ENCODE data around the gene FAM20B.
"Not testable (repeated sequence)": the region's sequence is repeated elsewhere in the genome, so short reads cannot be mapped to it uniquely, and the experiment has no call there.

Gene FAM20B

GRCh38 chr1:179023946-179024650 lies 1.6 kb upstream of the FAM20B start:
- no peak for DNase-seq (ENCODE audit: low read depth)

- peak; percentile 60 for DNase-seq (ENCODE audit: low read depth)
These were observed 500 bp downstream of the FAM20B start for GRCh38 chr1:179025975-179026812.

- DNase-seq (ENCODE audit: low read depth): no peak
These were observed 1.3 kb downstream of the FAM20B start for GRCh38 chr1:179026813-179027669.

- DNase-seq (ENCODE audit: low read depth): no peak
These were observed 3.6 kb downstream of the FAM20B start for GRCh38 chr1:179029321-179029759.

GRCh38 chr1:179030130-179030529 lies 4.4 kb downstream of the FAM20B start:
- no peak for DNase-seq (ENCODE audit: low read depth)

GRCh38 chr1:179030683-179031082 lies 5.0 kb downstream of the FAM20B start:
- no peak for DNase-seq (ENCODE audit: low read depth)

GRCh38 chr1:179031284-179031683 lies 5.6 kb downstream of the FAM20B start:
- no peak for DNase-seq (ENCODE audit: low read depth)

- no peak for DNase-seq (ENCODE audit: low read depth)
These were observed 6.3 kb downstream of the FAM20B start for GRCh38 chr1:179031855-179032513.

- no peak for DNase-seq (ENCODE audit: low read depth)
These were observed 9.0 kb downstream of the FAM20B start for GRCh38 chr1:179034720-179035119.

- DNase-seq (ENCODE audit: low read depth): no peak
These were observed 11.3 kb downstream of the FAM20B start for GRCh38 chr1:179036844-179037465.

- no peak for DNase-seq (ENCODE audit: low read depth)
These were observed 13.0 kb downstream of the FAM20B start for GRCh38 chr1:179038528-179039281.

GRCh38 chr1:179039502-179040174 lies 13.9 kb downstream of the FAM20B start:
- DNase-seq (ENCODE audit: low read depth): not testable (repeated sequence)

- not testable (repeated sequence) for DNase-seq (ENCODE audit: low read depth)
These were observed 14.5 kb downstream of the FAM20B start for GRCh38 chr1:179040175-179040551.

- no peak for DNase-seq (ENCODE audit: low read depth)
These were observed 16.4 kb downstream of the FAM20B start for GRCh38 chr1:179042087-179042486.

- DNase-seq (ENCODE audit: low read depth): no peak
These were observed 17.0 kb downstream of the FAM20B start for GRCh38 chr1:179042700-179043099.

GRCh38 chr1:179043266-179043665 lies 17.6 kb downstream of the FAM20B start:
- DNase-seq (ENCODE audit: low read depth): no peak

GRCh38 chr1:179043907-179044306 lies 18.2 kb downstream of the FAM20B start:
- DNase-seq (ENCODE audit: low read depth): no peak

GRCh38 chr1:179046808-179047635 lies 21.3 kb downstream of the FAM20B start:
- DNase-seq (ENCODE audit: low read depth): no peak

GRCh38 chr1:179047636-179047997 lies 21.9 kb downstream of the FAM20B start:
- DNase-seq (ENCODE audit: low read depth): no peak

Data from activated gamma-delta T cell treated with anti-CD3 and anti-CD28 coated beads, Interleukin-2, amount 50 U/mL, for 16 hours (primary cell).